Sigmoid colon (tissue), 4 donors: ENCODE data around the gene HSD17B2.

Experiments
- EP300 ChIP-seq, 4 donors: sonication (generic); formaldehyde crosslinking; IDR thresholded peaks; one replicate each; pipeline ENCODE4 v1.6.1; 2017; ENCODE audit warnings: antibody characterized with exemption in 4 of 4
- POLR2A ChIP-seq, 2 donors: fragments of 450-650 bp; IDR thresholded peaks; one replicate each; pipeline ENCODE4 v1.6.1; 2016; ENCODE audit warnings: antibody characterized with exemption in 2 of 2, mild to moderate bottlenecking in 2 of 2, moderate library complexity in 2 of 2
- POLR2AphosphoS5 ChIP-seq, 4 donors: sonication (generic); formaldehyde crosslinking; IDR thresholded peaks; one replicate each; pipeline ENCODE4 v1.6.1; 2017; ENCODE audit warnings: antibody characterized with exemption in 4 of 4
- TF ChIP-seq, protein P1 (sequence below), 4 experiments: fragments of 450-650 bp in 3 of 4; fragments of 200-600 bp in 1 of 4; IDR thresholded peaks; one replicate each; pipeline ENCODE4 v1.5.1; 2016 to 2019; ENCODE audit warnings: antibody characterized with exemption in 4 of 4, mild to moderate bottlenecking in 3 of 4, moderate library complexity in 2 of 4

DNA sequence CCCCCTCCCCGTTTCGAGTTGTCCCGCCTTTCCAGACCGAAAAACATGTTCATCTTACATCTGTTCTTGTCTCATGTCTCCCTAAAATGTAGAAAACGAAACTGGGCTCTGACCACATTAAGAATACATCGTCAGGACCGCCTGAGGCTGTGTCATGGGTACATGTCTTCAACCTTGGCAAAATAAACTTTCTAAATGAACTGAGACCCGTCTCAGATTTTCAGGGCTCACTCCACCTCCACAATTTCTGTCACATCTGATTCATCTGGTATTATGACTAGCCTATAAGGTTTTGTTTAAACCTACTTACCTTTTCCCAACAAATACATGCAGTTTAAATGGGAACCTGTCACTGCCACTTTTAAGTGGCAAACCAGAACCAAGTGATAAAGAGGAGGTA lies 24.4 kb upstream of the HSD17B2 start:
- TF ChIP-seq, protein P1, sequence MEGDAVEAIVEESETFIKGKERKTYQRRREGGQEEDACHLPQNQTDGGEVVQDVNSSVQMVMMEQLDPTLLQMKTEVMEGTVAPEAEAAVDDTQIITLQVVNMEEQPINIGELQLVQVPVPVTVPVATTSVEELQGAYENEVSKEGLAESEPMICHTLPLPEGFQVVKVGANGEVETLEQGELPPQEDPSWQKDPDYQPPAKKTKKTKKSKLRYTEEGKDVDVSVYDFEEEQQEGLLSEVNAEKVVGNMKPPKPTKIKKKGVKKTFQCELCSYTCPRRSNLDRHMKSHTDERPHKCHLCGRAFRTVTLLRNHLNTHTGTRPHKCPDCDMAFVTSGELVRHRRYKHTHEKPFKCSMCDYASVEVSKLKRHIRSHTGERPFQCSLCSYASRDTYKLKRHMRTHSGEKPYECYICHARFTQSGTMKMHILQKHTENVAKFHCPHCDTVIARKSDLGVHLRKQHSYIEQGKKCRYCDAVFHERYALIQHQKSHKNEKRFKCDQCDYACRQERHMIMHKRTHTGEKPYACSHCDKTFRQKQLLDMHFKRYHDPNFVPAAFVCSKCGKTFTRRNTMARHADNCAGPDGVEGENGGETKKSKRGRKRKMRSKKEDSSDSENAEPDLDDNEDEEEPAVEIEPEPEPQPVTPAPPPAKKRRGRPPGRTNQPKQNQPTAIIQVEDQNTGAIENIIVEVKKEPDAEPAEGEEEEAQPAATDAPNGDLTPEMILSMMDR (IDR thresholded peaks at IDR 0.05) = no peak
- TF ChIP-seq POLR2A (IDR thresholded peaks at IDR 0.05) = no peak
- no peak for TF ChIP-seq POLR2AphosphoS5 (IDR thresholded peaks at IDR 0.05)
- TF ChIP-seq EP300 (IDR thresholded peaks at IDR 0.05) = no peak
